GM19463 (cell line): ENCODE measurements around the gene PCDHGA4.
A peak's percentile ranks its signal among the peaks of the same experiment; 100 is the strongest.
"Not testable (repeated sequence)": the region's sequence is repeated elsewhere in the genome, so short reads cannot be mapped to it uniquely, and the experiment has no call there.

Experiments used
- ATAC-seq: cut with Tn5 transposase; IDR thresholded peaks from one replicate; pipeline ENCODE4 v1.9.1; 2021; ENCODE audit warnings: mild to moderate bottlenecking, moderate library complexity; ENCODE audit not compliant: unreplicated experiment

The PCDHGA4 gene

DNA sequence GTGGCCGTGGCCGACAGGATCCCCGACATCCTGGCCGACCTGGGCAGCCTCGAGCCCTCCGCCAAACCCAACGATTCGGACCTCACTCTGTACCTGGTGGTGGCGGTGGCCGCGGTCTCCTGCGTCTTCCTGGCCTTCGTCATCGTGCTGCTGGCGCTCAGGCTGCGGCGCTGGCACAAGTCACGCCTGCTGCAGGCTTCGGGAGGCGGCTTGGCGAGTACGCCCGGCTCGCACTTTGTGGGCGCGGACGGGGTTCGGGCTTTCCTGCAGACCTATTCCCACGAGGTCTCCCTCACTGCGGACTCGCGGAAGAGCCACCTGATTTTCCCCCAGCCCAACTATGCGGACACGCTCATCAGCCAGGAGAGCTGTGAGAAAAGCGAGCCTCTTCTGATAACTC, 8.8 kb upstream of the PCDHGA4 start:
- ATAC-seq, result not testable (repeated sequence)

DNA sequence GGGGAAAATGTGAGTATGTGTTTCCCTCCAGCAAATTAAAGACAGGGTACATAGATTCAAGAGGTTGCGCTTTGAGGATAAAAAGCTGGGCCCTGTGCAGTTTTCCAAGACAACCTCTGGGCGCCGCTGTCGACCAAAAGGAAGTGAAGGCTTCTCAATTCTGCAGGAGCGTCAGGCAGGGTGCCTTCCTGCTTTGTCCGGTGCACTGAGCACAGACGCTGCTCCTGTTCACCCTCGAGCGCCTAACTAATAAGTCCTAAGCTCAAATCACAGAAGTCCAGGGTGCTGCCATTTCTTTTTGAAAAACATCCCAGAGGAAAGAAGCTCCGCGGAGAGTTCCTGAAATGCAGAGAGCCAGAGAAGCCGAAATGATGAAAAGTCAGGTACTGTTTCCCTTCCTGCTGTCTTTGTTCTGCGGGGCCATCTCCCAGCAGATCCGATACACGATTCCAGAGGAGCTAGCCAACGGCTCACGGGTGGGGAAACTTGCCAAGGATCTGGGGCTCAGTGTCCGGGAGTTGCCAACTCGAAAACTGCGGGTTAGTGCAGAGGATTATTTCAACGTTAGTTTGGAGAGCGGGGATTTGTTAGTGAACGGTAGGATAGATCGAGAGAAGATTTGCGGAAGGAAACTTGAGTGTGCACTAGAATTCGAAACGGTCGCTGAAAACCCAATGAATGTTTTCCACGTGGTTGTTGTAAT, 4.8 kb upstream of the PCDHGA4 start, which contains the start of gene PCDHGB1:
Gene PCDHGB1 (plus strand): TSS at position 183 of the 703 bp plus-strand sequence. CDS start 162 bp downstream, at position 345.
- ATAC-seq, result peak; percentile 94

DNA sequence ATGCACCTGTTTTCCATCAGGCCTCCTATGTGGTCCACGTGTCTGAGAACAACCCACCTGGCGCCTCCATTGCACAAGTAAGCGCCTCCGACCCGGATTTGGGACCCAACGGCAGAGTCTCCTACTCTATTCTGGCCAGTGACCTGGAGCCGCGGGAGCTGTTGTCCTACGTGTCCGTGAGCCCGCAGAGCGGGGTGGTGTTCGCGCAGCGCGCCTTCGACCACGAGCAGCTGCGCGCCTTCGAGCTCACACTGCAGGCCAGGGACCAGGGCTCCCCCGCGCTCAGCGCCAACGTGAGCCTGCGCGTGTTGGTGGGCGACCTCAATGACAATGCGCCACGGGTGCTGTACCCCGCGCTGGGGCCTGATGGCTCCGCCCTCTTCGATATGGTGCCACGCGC, 3.2 kb upstream of the PCDHGA4 start:
- ATAC-seq, result no peak

DNA sequence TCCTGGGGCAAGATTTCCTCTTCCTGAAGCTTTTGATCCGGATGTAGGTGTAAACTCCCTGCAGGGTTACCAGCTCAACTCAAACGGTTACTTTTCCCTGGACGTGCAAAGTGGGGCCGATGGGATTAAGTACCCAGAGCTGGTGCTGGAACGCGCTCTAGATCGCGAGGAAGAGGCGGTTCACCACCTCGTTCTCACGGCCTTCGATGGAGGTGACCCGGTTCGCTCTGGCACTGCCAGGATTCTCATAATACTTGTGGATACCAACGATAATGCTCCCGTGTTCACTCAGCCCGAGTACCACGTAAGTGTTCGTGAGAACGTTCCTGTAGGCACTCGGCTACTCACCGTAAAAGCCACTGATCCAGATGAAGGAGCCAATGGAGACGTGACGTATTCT, 820 bp downstream of the PCDHGA4 start:
- no peak for ATAC-seq

DNA sequence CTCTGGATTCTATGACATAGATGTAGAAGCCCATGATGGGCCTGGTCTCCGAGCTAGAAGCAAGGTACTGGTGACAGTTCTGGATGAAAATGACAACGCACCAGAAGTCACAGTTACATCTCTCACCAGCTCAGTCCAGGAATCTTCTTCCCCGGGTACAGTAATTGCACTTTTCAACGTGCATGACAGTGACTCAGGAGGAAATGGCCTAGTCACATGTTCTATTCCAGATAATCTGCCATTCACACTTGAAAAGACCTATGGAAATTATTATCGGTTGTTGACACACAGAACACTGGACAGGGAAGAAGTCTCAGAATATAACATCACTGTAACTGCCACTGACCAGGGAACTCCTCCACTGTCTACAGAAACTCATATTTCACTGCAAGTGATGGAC, 1.3 kb downstream of the PCDHGA4 start:
- no peak for ATAC-seq

DNA sequence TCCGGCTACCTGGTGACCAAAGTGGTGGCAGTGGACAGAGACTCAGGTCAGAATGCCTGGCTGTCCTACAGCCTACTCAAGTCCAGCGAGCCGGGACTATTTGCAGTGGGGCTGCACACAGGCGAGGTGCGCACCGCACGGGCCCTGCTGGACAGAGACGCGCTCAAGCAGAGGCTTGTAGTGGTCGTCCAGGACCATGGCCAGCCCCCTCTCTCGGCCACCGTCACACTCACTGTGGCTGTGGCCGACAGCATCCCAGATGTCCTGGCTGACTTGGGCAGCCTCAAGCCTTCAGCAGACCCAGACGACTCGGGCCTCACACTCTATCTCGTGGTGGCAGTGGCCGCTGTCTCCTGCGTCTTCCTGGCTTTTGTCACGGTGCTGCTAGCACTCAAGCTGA, 2.1 kb downstream of the PCDHGA4 start:
- ATAC-seq, result no peak

DNA sequence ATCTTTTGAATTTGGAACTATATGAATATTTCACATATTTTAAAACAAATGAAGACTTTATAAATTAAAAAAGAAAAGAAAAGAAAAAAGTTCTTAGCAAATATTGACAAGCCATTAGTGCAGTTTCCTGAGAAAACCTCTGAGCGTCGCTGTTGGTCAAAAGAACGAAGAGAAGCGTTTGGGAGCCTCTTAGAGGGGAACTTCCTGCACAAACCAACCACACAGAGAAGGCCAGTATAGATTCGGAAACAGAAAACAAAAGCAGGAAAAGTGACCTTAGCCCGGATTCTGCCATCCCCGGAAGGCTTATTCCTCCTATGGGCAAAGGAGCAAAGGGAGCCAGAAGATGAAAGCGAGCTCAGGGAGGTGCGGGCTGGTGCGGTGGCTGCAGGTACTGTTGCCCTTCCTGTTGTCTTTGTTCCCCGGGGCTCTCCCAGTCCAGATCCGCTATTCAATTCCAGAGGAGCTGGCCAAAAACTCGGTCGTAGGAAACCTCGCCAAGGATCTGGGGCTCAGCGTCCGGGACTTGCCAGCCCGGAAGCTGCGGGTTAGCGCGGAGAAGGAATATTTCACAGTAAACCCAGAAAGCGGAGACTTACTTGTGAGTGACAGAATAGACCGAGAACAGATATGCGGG, 5.1 kb downstream of the PCDHGA4 start, which contains the start of gene PCDHGB2:
Gene PCDHGB2 (plus strand): TSS at position 205 of the 637 bp plus-strand sequence. CDS start 142 bp downstream, at position 347.
- ATAC-seq, result no peak

DNA sequence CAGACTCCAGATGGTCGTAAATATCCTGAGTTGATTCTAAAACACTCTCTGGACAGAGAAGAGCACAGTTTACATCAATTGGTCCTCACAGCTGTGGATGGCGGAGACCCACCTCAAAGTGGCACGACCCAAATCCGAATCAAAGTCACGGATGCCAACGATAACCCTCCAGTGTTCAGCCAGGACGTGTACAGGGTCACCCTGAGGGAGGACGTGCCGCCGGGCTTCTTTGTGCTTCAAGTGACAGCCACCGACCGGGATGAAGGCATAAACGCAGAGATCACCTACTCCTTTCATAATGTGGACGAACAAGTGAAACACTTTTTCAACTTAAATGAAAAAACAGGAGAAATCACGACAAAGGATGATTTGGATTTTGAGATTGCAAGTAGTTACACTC, 5.9 kb downstream of the PCDHGA4 start:
- ATAC-seq, result no peak

DNA sequence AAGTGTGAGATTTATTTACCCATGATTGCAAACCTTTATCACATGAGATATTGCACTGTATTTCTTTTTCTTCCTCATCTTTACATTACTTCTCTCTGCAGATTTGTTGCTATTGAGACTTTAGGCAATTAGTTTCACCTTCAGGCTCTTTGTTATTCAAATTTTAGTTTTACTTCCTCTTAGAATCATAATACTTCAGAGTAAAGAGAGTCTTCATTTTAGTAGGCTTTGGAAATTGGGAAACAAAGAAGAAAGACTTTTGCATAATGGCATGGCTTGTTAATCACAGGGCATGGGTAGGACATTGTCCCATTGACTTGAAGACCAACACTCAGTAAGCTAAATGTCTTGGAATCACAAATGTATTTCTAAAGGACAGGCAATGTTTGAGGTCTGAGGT, 7.9 kb downstream of the PCDHGA4 start:
- no peak for ATAC-seq

DNA sequence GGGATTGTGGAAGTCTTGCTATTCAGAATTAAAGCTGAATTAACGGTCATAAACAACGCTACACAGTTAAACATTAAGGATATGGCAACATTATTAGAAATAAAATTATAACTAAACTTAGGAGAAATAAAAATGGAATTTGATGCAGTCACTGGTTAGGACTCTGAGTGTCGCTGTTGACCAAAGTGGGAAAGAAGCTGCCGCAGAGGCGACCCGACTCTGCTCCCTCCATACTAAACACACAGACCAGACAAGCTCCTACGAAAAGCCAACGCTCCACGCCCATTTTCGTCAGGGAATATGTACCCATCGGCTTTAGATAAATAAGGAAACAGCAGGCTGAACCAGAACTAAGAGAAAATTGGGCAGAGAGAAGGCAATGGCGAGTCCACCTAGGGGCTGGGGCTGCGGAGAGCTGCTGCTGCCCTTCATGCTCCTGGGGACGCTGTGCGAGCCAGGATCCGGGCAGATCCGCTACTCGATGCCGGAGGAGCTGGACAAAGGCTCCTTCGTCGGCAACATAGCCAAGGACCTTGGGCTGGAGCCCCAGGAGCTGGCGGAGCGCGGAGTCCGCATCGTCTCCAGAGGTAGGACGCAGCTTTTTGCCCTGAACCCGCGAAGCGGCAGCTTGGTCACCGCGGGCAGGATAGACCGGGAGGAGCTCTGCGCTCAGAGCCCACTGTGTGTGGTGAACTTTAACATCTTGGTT, 9.3 kb downstream of the PCDHGA4 start, which contains the start of gene PCDHGA5:
Gene PCDHGA5 (plus strand): TSS at position 211 of the 709 bp plus-strand sequence. CDS start 169 bp downstream, at position 380.
- ATAC-seq, result no peak

DNA sequence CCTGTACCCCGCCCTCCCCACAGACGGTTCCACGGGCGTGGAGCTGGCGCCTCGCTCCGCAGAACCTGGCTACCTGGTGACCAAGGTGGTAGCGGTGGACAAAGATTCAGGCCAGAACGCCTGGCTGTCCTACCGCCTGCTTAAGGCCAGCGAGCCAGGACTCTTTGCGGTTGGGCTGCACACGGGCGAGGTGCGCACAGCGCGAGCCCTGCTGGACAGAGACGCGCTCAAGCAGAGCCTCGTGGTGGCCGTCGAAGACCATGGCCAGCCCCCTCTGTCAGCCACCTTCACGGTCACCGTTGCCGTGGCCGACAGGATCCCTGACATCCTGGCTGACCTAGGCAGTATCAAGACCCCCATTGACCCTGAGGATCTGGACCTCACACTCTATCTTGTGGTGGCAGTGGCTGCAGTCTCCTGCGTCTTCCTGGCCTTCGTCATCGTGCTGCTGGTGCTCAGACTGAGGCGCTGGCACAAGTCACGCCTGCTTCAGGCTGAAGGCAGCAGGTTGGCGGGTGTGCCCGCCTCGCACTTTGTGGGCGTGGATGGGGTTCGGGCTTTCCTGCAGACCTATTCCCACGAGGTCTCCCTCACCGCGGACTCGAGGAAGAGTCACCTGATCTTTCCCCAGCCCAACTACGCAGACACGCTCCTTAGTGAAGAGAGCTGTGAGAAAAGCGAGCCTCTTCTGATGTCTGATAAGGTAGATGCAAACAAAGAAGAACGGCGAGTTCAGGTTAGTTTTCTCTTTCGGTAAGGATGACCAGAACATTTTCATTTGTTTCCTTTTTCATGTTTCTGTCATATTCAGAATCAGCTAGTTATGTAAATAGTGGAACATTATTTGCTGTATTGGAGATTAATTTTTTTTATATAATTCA, 11.4 kb downstream of the PCDHGA4 start:
- no peak for ATAC-seq

DNA sequence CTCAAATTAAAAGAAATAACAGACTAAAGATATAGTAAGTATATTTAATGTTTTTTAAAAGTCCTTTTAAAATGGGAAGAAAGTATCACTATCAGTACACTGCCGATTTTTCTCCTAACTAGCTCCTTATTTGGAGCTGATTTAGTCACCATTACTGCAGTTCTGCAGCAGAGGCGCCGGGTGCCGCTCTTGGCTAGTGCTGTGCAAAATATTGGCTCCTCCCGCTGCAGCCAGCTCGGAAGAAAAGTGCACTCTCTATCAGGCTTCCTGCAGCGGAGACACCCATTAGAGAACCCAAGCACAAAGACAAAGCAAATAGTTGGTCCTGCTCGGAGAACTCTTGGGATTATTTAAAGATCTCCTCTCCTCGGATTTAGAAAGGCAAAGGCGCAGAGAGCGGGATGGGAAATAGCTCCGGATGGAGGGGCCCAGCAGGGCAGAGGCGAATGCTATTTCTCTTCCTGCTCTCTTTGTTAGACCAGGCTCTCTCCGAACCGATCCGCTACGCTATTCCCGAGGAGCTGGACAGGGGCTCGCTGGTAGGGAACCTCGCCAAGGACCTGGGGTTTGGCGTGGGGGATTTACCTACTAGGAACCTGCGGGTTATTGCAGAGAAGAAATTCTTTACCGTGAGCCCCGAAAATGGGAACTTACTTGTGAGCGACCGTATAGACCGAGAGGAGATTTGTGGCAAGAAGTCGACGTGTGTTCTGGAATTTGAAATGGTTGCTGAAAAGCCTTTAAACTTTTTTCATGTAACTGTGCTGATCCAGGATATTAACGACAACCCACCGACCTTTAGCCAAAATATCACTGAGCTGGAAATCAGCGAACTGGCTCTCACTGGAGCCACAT, 15.4 kb downstream of the PCDHGA4 start, which contains the start of gene PCDHGB3:
Gene PCDHGB3 (plus strand): TSS at position 249 of the 855 bp plus-strand sequence. CDS start 153 bp downstream, at position 402.
- peak; percentile 97 for ATAC-seq

DNA sequence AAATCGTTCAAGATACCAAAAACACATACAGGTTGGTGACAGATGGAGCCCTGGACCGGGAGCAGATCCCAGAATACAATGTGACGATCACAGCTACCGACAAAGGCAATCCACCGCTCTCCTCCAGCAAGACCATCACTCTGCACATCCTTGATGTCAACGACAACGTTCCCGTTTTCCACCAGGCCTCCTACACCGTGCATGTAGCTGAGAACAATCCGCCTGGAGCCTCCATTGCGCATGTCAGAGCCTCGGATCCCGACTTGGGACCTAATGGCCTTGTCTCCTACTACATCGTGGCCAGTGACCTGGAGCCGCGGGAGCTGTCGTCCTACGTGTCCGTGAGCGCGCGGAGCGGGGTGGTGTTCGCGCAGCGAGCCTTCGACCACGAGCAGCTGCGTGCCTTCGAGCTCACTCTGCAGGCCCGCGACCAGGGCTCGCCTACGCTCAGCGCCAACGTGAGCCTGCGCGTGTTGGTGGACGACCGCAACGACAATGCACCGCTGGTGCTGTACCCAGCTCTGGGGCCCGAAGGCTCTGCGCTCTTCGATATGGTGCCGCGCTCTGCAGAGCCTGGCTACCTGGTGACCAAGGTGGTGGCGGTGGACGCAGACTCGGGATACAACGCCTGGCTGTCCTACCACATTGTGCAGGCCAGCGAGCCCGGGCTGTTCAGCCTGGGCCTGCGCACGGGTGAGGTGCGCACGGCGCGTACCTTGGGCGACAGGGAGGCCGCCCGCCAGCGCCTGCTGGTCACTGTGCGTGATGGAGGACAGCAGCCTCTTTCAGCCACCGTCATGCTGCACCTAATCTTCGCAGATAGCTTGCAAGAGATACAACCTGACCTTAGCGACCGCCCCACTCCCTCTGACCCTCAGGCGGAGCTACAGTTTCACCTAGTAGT, 17.0 kb downstream of the PCDHGA4 start:
- ATAC-seq, result no peak

DNA sequence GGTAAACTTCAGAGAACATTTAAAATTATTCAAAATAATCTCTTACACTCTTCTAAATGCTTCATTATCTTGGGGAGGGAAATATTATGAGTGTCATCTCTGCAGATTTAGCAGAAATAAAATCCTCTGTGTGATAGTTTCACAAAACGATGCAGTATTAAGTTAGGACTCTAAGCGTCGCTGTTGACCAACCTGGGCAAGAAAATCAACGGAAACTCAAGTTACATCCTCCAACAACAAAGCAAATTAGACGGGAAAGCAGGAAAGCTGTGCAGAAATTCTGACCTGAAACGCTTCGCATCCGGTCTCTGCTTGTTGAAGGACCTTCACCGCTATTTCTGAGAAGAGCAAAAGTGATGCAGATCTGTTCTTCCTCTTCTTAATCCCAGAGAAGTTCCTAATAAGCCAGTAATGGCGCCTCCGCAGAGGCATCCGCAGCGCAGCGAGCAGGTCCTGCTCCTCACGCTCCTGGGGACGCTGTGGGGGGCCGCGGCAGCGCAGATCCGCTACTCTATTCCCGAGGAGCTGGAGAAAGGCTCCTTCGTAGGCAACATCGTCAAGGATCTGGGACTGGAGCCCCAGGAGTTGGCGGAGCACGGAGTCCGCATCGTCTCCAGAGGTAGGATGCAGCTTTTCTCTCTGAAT, 19.0 kb downstream of the PCDHGA4 start, which contains the start of gene PCDHGA6:
Gene PCDHGA6 (plus strand): TSS at position 219 of the 645 bp plus-strand sequence. CDS start 193 bp downstream, at position 412.
- no peak for ATAC-seq

DNA sequence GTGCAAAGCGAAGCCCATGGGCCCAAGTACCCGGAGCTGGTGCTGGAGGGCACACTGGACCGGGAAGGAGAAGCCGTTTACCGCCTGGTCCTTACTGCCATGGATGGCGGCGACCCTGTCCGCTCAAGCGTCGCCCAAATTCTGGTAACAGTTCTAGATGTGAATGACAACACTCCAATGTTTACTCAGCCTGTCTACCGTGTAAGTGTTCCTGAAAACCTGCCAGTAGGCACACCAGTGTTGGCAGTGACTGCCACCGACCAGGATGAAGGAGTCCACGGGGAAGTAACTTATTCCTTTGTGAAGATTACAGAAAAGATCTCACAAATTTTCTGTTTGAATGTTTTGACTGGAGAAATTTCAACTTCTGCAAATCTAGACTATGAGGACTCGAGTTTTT, 19.8 kb downstream of the PCDHGA4 start:
- no peak for ATAC-seq

DNA sequence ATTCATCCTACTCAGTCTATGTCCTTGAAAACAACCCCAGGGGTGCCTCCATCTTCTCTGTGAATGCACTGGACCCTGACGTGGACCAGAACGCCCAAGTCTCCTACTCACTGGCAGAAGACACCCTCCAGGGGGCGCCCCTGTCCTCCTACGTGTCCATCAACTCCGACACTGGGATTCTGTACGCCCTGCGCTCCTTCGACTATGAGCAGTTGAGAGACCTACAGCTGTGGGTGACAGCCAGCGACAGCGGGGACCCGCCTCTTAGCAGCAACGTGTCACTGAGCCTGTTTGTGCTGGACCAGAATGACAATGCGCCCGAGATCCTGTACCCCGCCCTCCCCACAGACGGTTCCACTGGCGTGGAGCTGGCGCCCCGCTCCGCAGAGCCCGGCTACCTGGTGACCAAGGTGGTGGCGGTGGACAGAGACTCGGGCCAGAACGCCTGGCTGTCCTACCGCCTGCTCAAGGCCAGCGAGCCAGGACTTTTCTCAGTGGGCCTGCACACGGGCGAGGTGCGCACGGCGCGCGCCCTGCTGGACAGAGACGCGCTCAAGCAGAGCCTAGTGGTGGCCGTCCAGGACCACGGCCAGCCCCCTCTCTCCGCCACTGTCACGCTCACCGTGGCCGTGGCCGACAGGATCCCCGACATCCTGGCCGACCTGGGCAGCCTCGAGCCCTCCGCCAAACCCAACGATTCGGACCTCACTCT, 20.8 kb downstream of the PCDHGA4 start:
- ATAC-seq, result not testable (repeated sequence)
